CD4-positive, alpha-beta memory T cell (primary cell): ENCODE measurements around the gene CD160. TPM values are rescaled to one million over a fixed set of nuclear protein-coding genes. Genes with fewer than 3 reads are reported as not detected.

Source experiments
- CTCF ChIA-PET: fragments of 350-600 bp; sonication (Branson Sonifier 250); formaldehyde crosslinking; loops from one replicate; lab custom pipeline; 2021; ENCODE audit warnings: inconsistent platforms; ENCODE audit not compliant: partially characterized antibody; lab: Charles Lee
- POLR2A ChIA-PET: fragments of 350-600 bp; sonication (Branson Sonifier 250); formaldehyde crosslinking; loops from one replicate; lab custom pipeline; 2021; ENCODE audit not compliant: partially characterized antibody; lab: Charles Lee
- DNase-seq, 5 donors: peaks; one replicate each; pipeline versions ENCODE4 v3.0.0 to v3.0.0-alpha.2; 2020 to 2022; ENCODE audit warnings: mixed read lengths in 1 of 5
- H3K27ac ChIP-seq: one replicate; pipeline ENCODE4 v1.7.0; 2013; ENCODE audit warnings: low read depth, low read length
- H3K27me3 ChIP-seq: 2 replicates; pipeline ENCODE4 v1.7.0; 2013; ENCODE audit warnings: mild to moderate bottlenecking, low read length, moderate library complexity; ENCODE audit not compliant: insufficient read depth
- H3K36me3 ChIP-seq: 2 replicates; pipeline ENCODE4 v1.7.0; 2013; ENCODE audit warnings: mild to moderate bottlenecking, low read length, moderate library complexity; ENCODE audit not compliant: insufficient read depth
- H3K4me1 ChIP-seq: 2 replicates; pipeline ENCODE4 v1.7.0; 2013; ENCODE audit warnings: mild to moderate bottlenecking, low read length, moderate library complexity; ENCODE audit not compliant: insufficient read depth
- H3K4me3 ChIP-seq, 2 donors: one replicate each; pipeline ENCODE4 v1.7.0; 2013; ENCODE audit warnings: low read length in 2 of 2, mild to moderate bottlenecking in 1 of 2
- H3K9me3 ChIP-seq, 2 donors: one replicate each; pipeline ENCODE4 v1.7.0; 2013; ENCODE audit warnings: low read length in 2 of 2, control low read depth in 1 of 2; ENCODE audit not compliant: control insufficient read depth in 1 of 2
- H3K27ac Mint-ChIP-seq, 7 donors: one replicate each; pipeline ENCODE4 v1.8.0; 2020 to 2021; ENCODE audit warnings: mixed read lengths in 7 of 7, mild to moderate bottlenecking in 6 of 7, inconsistent platforms in 3 of 7, moderate library complexity in 3 of 7
- H3K27me3 Mint-ChIP-seq, 2 donors: one replicate each; pipeline ENCODE4 v1.8.0; 2020 to 2021; ENCODE audit warnings: mixed read lengths in 2 of 2
- H3K36me3 Mint-ChIP-seq, 2 donors: one replicate each; pipeline ENCODE4 v1.8.0; 2020 to 2021; ENCODE audit warnings: mixed read lengths in 2 of 2, inconsistent platforms in 1 of 2, mild to moderate bottlenecking in 1 of 2
- H3K4me1 Mint-ChIP-seq, 4 donors: one replicate each; pipeline ENCODE4 v1.8.0; 2020 to 2021; ENCODE audit warnings: mixed read lengths in 4 of 4, mild to moderate bottlenecking in 1 of 4
- H3K4me3 Mint-ChIP-seq, 8 donors: one replicate each; pipeline ENCODE4 v1.8.0; 2020 to 2021; ENCODE audit warnings: mixed read lengths in 8 of 8, mild to moderate bottlenecking in 7 of 8, moderate library complexity in 6 of 8, inconsistent platforms in 3 of 8
- H3K9me3 Mint-ChIP-seq, 8 donors: one replicate each; pipeline ENCODE4 v1.8.0; 2020 to 2021; ENCODE audit warnings: mixed read lengths in 8 of 8, mild to moderate bottlenecking in 5 of 8, inconsistent platforms in 3 of 8, moderate library complexity in 1 of 8
- intact Hi-C: fragments of 100-400 bp; cut with micrococcal nuclease; formaldehyde crosslinking; loops from one replicate; pipeline ENCODE4 v1.15.1; 2023
- polyA plus RNA-seq, 2 donors: library from polyadenylated mRNA; unstranded; fragments of 300-500 nt; fragmentation: Illumina TruSeq; gene quantifications; one replicate each; pipeline ENCODE4 v1.2.3, GENCODE V29; 2021
- total RNA-seq, 2 experiments: library from RNA; stranded (reverse); gene quantifications; one replicate each; pipeline ENCODE4 v1.2.3, GENCODE V29; 2021

CD160 gene
- total and polyA plus RNA-seq, 4 experiments from 2014 or later = 0.16 TPM; not detected in 3

DNA sequence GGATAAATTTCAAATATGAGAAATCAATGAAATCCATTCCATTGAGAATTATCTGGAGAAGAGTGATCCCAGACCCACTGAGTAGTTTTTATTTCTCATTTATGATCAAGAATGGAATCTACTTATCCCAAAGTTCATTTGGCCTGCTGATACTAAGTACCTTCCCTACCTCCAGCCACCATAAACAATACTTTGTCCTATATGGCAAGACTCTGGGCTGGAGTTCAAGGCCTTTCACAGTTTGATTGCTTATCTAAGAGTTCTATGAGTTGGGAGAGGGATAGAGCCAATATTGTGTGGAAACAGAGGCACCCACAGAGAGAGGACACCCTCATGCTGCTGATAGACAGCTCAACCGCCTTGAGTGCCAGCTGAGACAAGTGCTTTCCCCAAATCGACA is 17.2 kb upstream of the CD160 start:
- Mint-ChIP-seq H3K9me3 (no peaks in the 10 kb centered on the region), H3K27me3 (peaks cover 0 to 2% of the 10 kb centered on the region in 2 donors), H3K27ac (no peak overlapping the region), H3K4me1 (no peaks in the 10 kb centered on the region), H3K4me3 (no peak overlapping the region), H3K36me3 (no peaks in the 10 kb centered on the region)
- Histone ChIP-seq H3K9me3 (no peaks in the 10 kb centered on the region), H3K27me3 (no peaks in the 10 kb centered on the region), H3K4me1 (no peaks in the 10 kb centered on the region), H3K27ac (no peak overlapping the region), H3K4me3 (no peak overlapping the region), H3K36me3 (no peaks in the 10 kb centered on the region)
- no peak for DNase-seq
- CTCF ChIA-PET = interaction anchor here (1.7 kb wide), 1 partner anchor 18 kb away, joined by 4 read pairs; no protein-coding TSS in a partner anchor
- intact Hi-C loops = no loop called here
- POLR2A ChIA-PET = no interaction called here

DNA sequence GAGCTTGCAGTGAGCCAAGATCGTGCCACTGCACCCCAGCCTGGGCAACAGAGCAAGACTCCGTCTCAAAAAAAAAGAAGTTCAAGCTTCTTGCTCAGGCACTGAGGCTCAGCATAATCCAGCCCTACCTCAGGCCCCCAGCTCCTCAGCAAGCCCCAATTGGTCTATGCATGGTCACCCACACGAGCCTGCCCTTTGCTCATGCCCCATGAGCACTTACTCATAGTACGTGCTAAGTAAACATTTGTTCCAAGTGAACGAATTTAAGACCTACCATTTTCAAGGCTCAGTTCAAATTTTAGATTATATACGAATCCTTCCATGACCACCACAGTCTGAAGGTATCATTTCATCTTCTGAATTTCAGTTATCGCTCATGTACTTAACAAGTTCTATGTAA is 16.5 kb upstream of the CD160 start:
- no peaks in the 10 kb centered on the region for H3K27me3 ChIP-seq
- no peak overlapping the region for H3K4me3 ChIP-seq
- H3K9me3 ChIP-seq = no peaks in the 10 kb centered on the region
- no peaks in the 10 kb centered on the region for H3K9me3 Mint-ChIP-seq
- no peaks in the 10 kb centered on the region for H3K4me1 ChIP-seq
- peaks cover 0 to 2% of the 10 kb centered on the region in 2 donors for H3K27me3 Mint-ChIP-seq
- no peak overlapping the region for H3K27ac ChIP-seq
- ChIA-PET CTCF (interaction anchor here (1.7 kb wide), 1 partner anchor 18 kb away, joined by 4 read pairs; no protein-coding TSS in a partner anchor), POLR2A (no interaction called here)
- intact Hi-C loops = no loop called here
- H3K36me3 Mint-ChIP-seq = no peaks in the 10 kb centered on the region
- no peak overlapping the region for H3K27ac Mint-ChIP-seq
- no peak overlapping the region for H3K4me3 Mint-ChIP-seq
- H3K36me3 ChIP-seq = no peaks in the 10 kb centered on the region
- no peaks in the 10 kb centered on the region for H3K4me1 Mint-ChIP-seq
- no peak for DNase-seq

DNA sequence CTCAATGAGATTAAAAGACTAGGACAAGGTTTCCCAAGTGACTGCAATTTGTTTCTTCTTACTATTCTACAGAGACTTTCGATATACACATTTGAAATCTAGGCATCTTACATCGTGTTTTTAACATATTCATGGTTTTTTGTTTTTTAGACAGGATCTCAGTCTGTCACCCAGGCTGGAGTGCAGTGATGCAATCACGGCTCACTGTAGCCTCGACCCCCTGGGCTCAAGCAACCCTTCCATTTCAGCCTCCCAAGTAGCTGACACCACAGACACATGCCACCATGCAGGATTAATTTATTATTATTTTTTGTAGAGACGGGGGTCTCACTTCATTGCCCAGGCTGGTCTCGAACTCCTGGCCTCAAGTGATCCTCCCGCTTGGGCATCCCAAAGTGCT is 13.7 kb upstream of the CD160 start:
- Mint-ChIP-seq H3K36me3 (no peaks in the 10 kb centered on the region), H3K9me3 (peaks cover 0 to 2% (median 0%) of the 10 kb centered on the region in 8 donors), H3K4me3 (no peak overlapping the region), H3K4me1 (no peaks in the 10 kb centered on the region), H3K27me3 (peaks cover under 1 to 1% of the 10 kb centered on the region in 2 donors), H3K27ac (no peak overlapping the region)
- intact Hi-C loops = no loop called here
- H3K27ac ChIP-seq = no peak overlapping the region
- CTCF ChIA-PET = interaction anchor here (1.5 kb wide), 1 partner anchor 16 kb away, joined by 3 read pairs; no protein-coding TSS in a partner anchor
- no peak for DNase-seq
- H3K4me1 ChIP-seq = no peaks in the 10 kb centered on the region
- no peak overlapping the region for H3K4me3 ChIP-seq
- POLR2A ChIA-PET = no interaction called here
- H3K36me3 ChIP-seq = no peaks in the 10 kb centered on the region
- no peaks in the 10 kb centered on the region for H3K9me3 ChIP-seq
- H3K27me3 ChIP-seq = no peaks in the 10 kb centered on the region

DNA sequence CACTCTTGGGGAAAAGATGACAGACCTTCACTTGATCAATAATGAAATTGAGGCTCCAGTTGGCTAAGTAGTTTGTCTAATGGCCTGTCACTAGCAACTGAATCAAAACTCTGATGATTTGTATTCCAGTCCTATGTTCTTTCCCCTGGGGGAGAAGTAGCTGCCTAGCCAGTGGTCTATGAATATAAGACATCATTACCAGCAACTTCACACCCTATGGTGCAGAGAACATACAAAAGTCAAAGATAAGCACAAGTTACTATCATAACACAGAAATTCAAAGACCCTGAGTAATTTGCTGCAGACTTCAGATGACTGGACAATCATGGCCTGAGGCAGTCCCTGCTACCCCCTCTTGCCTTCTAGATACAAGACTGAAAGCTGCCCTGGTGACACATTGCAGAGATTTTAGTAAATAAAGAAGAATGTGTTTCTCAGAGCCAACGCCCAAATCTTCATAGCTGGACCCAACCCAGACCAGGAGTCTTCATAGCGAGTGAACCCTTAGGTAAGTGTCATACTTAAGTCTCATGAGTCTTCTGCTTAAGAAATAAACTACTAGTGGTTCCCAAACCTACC is 13.1 kb upstream of the CD160 start:
- intact Hi-C loops = no loop called here
- ChIA-PET POLR2A (no interaction called here), CTCF (no interaction called here)

DNA sequence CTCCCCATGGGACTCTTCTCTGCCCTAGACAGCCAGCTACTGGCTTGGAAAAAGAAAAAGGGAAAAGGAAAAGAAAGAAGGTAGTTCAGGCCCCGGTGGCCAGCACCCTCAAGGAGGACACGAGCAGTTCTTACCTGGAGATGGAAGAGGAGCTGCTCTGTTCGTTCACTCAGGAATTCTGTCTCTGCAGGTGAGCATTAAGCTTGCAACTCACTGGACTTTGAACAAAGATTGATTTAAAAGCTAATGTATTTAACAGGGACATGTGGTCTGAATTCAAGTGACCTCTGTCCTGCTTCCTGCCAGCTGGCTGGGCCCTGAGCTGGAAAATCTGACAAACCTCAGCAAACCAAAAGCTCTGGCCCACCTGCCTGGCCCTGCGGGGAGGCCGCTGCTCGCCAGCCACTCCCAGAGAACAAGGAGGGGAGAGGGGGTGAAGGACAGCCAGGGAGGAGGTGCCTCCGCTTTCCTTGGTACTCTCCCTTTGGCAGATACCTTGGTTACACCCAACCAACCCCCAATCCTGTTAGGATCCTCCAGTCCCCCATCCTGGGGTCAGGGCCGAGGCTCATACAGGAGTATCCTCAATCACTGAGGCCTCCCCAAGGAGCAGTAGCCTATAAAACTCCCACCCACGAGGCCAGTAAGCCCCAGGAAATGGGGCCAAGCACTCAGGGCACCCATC is 12.0 kb upstream of the CD160 start, which contains the start of gene PDZK1:
PDZK1 (minus strand) TSS at position 186 of the 685 bp plus-strand sequence. CDS start 19,347 bp downstream, outside the sequence.
- Mint-ChIP-seq H3K4me3 (no peak within 1 kb of the TSS), H3K4me1 (no peaks in the 10 kb centered on the region), H3K27me3 (peaks cover 0 to 1% of the 10 kb centered on the region in 2 donors), H3K9me3 (peaks cover 0 to 2% (median 0%) of the 10 kb centered on the region in 8 donors), H3K27ac (no peak within 1 kb of the TSS), H3K36me3 (no peaks in the 10 kb centered on the region)
- no peaks in the 10 kb centered on the region for H3K27me3 ChIP-seq
- no peaks in the 10 kb centered on the region for H3K9me3 ChIP-seq
- H3K27ac ChIP-seq = no peak within 1 kb of the TSS
- no peaks in the 10 kb centered on the region for H3K36me3 ChIP-seq
- DNase-seq = no peak
- POLR2A ChIA-PET = no interaction called here
- no peak within 1 kb of the TSS for H3K4me3 ChIP-seq
- CTCF ChIA-PET = interaction anchor here (0.5 to 1.0 kb wide), 2 partner anchors 14 to 15 kb away, joined by 3 read pairs; no protein-coding TSS in a partner anchor
- intact Hi-C loops = no loop called here
- no peaks in the 10 kb centered on the region for H3K4me1 ChIP-seq

More for the DNA sequence above, 13.1 kb upstream of the CD160 start:
- no peak overlapping the region for H3K27ac Mint-ChIP-seq
- no peak overlapping the region for H3K4me3 ChIP-seq
- peaks cover 0 to 1% of the 10 kb centered on the region in 2 donors for H3K27me3 Mint-ChIP-seq
- no peaks in the 10 kb centered on the region for H3K4me1 Mint-ChIP-seq
- no peaks in the 10 kb centered on the region for H3K9me3 ChIP-seq
- no peaks in the 10 kb centered on the region for H3K4me1 ChIP-seq
- H3K27ac ChIP-seq = no peak overlapping the region
- no peaks in the 10 kb centered on the region for H3K36me3 ChIP-seq
- no peaks in the 10 kb centered on the region for H3K36me3 Mint-ChIP-seq
- peaks cover 0 to 2% (median 0%) of the 10 kb centered on the region in 8 donors for H3K9me3 Mint-ChIP-seq
- H3K4me3 Mint-ChIP-seq = no peak overlapping the region
- H3K27me3 ChIP-seq = no peaks in the 10 kb centered on the region
- DNase-seq = no peak

DNA sequence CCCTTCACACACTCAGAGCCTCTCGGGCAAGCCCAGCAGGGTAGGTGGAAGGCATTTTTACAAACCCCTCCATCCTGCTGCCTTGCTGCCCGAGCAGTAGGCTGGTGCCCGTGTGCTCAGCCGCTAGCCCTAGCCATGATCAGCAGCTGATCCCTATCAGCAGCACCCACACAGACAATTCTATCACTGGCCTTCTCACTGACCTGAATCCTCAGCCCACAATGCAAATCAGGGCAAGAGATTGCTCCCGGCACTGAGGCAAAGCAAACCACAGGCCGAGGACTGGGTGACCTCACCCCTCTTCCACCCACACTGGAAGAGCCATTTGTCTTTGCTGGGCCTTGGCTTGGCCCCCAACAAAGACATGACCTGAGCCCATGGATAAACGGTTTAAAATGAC is 11.2 kb upstream of the CD160 start:
- H3K4me1 Mint-ChIP-seq = no peaks in the 10 kb centered on the region
- POLR2A ChIA-PET = no interaction called here
- H3K9me3 ChIP-seq = no peaks in the 10 kb centered on the region
- peaks cover 0 to 1% of the 10 kb centered on the region in 2 donors for H3K27me3 Mint-ChIP-seq
- H3K27me3 ChIP-seq = no peaks in the 10 kb centered on the region
- CTCF ChIA-PET = no interaction called here
- H3K9me3 Mint-ChIP-seq = peaks cover 0 to 2% (median 0%) of the 10 kb centered on the region in 8 donors
- no peak overlapping the region for H3K4me3 Mint-ChIP-seq
- no peaks in the 10 kb centered on the region for H3K36me3 Mint-ChIP-seq
- H3K27ac ChIP-seq = no peak overlapping the region
- H3K4me1 ChIP-seq = no peaks in the 10 kb centered on the region
- intact Hi-C loops = no loop called here
- no peaks in the 10 kb centered on the region for H3K36me3 ChIP-seq
- no peak overlapping the region for H3K4me3 ChIP-seq
- peak overlapping the region in 1 of 7 donors; percentile 52 for H3K27ac Mint-ChIP-seq
- DNase-seq = no peak

DNA sequence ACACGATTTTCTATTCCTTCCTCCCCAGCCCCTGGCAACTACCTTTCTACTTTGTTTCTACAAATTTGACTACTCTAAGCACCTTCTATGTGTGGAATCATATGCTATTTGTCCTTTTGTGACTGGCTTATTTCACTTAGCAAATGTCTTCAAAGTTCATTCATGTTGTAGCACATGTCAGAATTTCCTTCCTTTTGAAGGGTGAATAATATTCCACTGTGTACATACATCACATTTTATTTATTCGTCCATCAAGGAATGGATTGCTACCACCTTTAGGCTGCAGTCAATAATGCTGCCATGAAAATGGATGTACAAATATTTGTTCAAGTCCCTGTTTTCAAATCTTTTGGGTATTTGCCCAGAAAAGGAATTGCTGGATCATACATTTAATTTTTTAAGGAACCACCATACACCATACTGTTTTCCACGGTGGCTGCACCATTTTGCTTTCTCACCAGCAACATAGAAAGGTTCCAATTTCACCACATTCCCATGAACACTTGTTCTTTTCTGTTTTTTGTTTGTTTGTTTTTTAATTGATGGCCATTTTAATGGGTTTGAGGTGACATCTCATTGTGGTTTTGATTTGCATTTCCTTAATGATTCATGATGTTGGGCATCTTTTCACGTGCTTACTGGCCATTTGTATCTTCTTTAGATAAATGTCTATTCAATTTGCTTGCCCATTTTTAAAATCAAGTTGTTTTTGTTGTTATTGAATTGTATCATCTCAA is 8.8 kb upstream of the CD160 start:
- ChIA-PET CTCF (interaction anchor here (1.4 kb wide), 1 partner anchor 10 kb away, joined by 15 read pairs; no protein-coding TSS in a partner anchor), POLR2A (no interaction called here)
- no peak overlapping the region for H3K4me3 ChIP-seq
- H3K4me1 ChIP-seq = no peaks in the 10 kb centered on the region
- peaks cover 0 to 2% (median 0%) of the 10 kb centered on the region in 8 donors for H3K9me3 Mint-ChIP-seq
- DNase-seq = no peak
- intact Hi-C loops = no loop called here
- H3K4me1 Mint-ChIP-seq = no peaks in the 10 kb centered on the region
- H3K9me3 ChIP-seq = no peaks in the 10 kb centered on the region
- H3K27ac Mint-ChIP-seq = no peak overlapping the region
- H3K27ac ChIP-seq = no peak overlapping the region
- no peaks in the 10 kb centered on the region for H3K36me3 Mint-ChIP-seq
- no peak overlapping the region for H3K4me3 Mint-ChIP-seq
- H3K27me3 ChIP-seq = no peaks in the 10 kb centered on the region
- H3K27me3 Mint-ChIP-seq = peaks cover 0 to 1% of the 10 kb centered on the region in 2 donors
- H3K36me3 ChIP-seq = no peaks in the 10 kb centered on the region
